OCI-LY7 (cell line): ENCODE results near the gene FOXJ1. TPM values are rescaled to one million over a fixed set of nuclear protein-coding genes. Genes with fewer than 3 reads are reported as not detected.

Experiments used
- BruUV-seq: library from RNA; stranded (reverse); fragments of 400-500 nt; replicated peaks from 2 replicates; lab custom pipeline; 2021; lab: Mats Ljungman, UMichigan
- CTCF ChIA-PET: fragments of 300-600 bp; sonication (Branson Sonifier 250); formaldehyde crosslinking; loops from one replicate; lab custom pipeline; 2022; ENCODE audit warnings: antibody characterized with exemption; ENCODE audit not compliant: unreplicated experiment; lab: Charles Lee
- POLR2A ChIA-PET: fragments of 300-600 bp; sonication (Branson Sonifier 250); formaldehyde crosslinking; loops from one replicate; lab custom pipeline; 2022; ENCODE audit warnings: antibody characterized with exemption; lab: Charles Lee
- DNase-seq: peaks from one replicate; pipeline ENCODE4 v3.0.0-alpha.2; 2015; ENCODE audit warnings: low spot score
- H2AFZ ChIP-seq: fragments of 200-600 bp; sonication (generic), shearing (Covaris generic); 2 replicates; pipeline ENCODE4 v1.6.1; 2014; ENCODE audit warnings: mild to moderate bottlenecking, antibody characterized with exemption, low read length, moderate library complexity
- H3K27ac ChIP-seq: fragments of 200-600 bp; sonication (generic); 2 replicates; pipeline ENCODE4 v1.5.1; 2014; ENCODE audit warnings: mixed run types, low read depth, mild to moderate bottlenecking, moderate library complexity, low read length, inconsistent platforms; ENCODE audit not compliant: poor library complexity, severe bottlenecking
- H3K36me3 ChIP-seq: fragments of 200-600 bp; sonication (generic); 2 replicates; pipeline ENCODE4 v1.6.1; 2014; ENCODE audit warnings: mild to moderate bottlenecking, antibody characterized with exemption, low read length, moderate library complexity, mixed read lengths; ENCODE audit not compliant: insufficient read depth
- H3K4me1 ChIP-seq: fragments of 200-600 bp; sonication (generic); 2 replicates; pipeline ENCODE4 v1.5.1; 2014; ENCODE audit warnings: mild to moderate bottlenecking, low read length; ENCODE audit not compliant: insufficient read depth, poor library complexity, severe bottlenecking
- H3K4me2 ChIP-seq: fragments of 200-600 bp; sonication (generic); 2 replicates; pipeline ENCODE4 v1.6.1; 2014; ENCODE audit warnings: mild to moderate bottlenecking, low read length
- H3K4me3 ChIP-seq: fragments of 200-600 bp; sonication (generic); 2 replicates; pipeline ENCODE4 v1.5.1; 2014; ENCODE audit warnings: mild to moderate bottlenecking, low read depth, low read length; ENCODE audit not compliant: poor library complexity, severe bottlenecking
- H3K79me2 ChIP-seq: fragments of 200-600 bp; sonication (generic); 2 replicates; pipeline ENCODE4 v1.6.1; 2016; ENCODE audit warnings: low read depth, mild to moderate bottlenecking, low read length, moderate library complexity, mixed read lengths; ENCODE audit not compliant: insufficient read depth
- H3K9me2 ChIP-seq: fragments of 200-600 bp; sonication (generic); 2 replicates; pipeline ENCODE4 v1.6.1; 2016; ENCODE audit warnings: mild to moderate bottlenecking, low read length, mixed read lengths; ENCODE audit not compliant: insufficient read depth
- H3K9me3 ChIP-seq: fragments of 200-600 bp; sonication (generic); 2 replicates; pipeline ENCODE4 v1.6.1; 2014; ENCODE audit warnings: mild to moderate bottlenecking, mixed run types, low read length, mixed read lengths
- H4K20me1 ChIP-seq: fragments of 200-600 bp; sonication (generic); 2 replicates; pipeline ENCODE4 v1.6.1; 2014; ENCODE audit warnings: mild to moderate bottlenecking, antibody characterized with exemption, low read length, moderate library complexity, mixed read lengths; ENCODE audit not compliant: insufficient read depth
- CTCF ChIP-seq: fragments of 200-600 bp; sonication (generic); conservative IDR thresholded peaks from 2 replicates; pipeline ENCODE4 v1.5.1; 2014; ENCODE audit warnings: mild to moderate bottlenecking, antibody characterized with exemption, low read length, moderate library complexity, mixed read lengths
- EZH2phosphoT487 ChIP-seq: fragments of 200-600 bp; sonication (generic); IDR thresholded peaks from 2 replicates; pipeline ENCODE4 v1.6.1; 2018; ENCODE audit warnings: low read depth, borderline replicate concordance, mild to moderate bottlenecking, mixed run types, antibody characterized with exemption, low read length, moderate library complexity, mixed read lengths
- intact Hi-C: fragments of 100-400 bp; cut with micrococcal nuclease; formaldehyde crosslinking; loops from one replicate; pipeline ENCODE4 v1.10.0; 2022; ENCODE audit not compliant: unreplicated experiment
- total RNA-seq, 2 experiments: library from RNA; depleted of rRNA in 1 of 2; stranded (reverse); fragments of >200 nt in 1 of 2; shearing (Covaris generic) in 1 of 2; gene quantifications; 2 replicates each; pipeline ENCODE4 v1.2.3, GENCODE V29; 2014 to 2022

Gene FOXJ1
- total RNA-seq, 2 experiments from 2014 or later, result not detected

GRCh38 chr17:76107509-76107908 is 33.5 kb downstream of the FOXJ1 start:
- Histone ChIP-seq H3K4me3 (no peak overlapping the region), H2AFZ (no peak overlapping the region), H3K9me2 (no peaks in the 10 kb centered on the region), H3K9me3 (no peaks in the 10 kb centered on the region), H3K4me1 (peaks cover 23% of the 10 kb centered on the region), H3K27ac (no peak overlapping the region), H3K79me2 (peaks cover 4% of the 10 kb centered on the region; the same call in 1 of the 2 replicates), H4K20me1 (no peaks in the 10 kb centered on the region), H3K36me3 (no peaks in the 10 kb centered on the region), H3K4me2 (no peak overlapping the region)
- CTCF ChIA-PET, result no interaction called here
- peak; percentile 74 for DNase-seq
- TF ChIP-seq CTCF, result peak; percentile 80
- no peak for TF ChIP-seq EZH2phosphoT487
- BruUV-seq, result no TSS peak
- POLR2A ChIA-PET, result interaction anchor here (0.6 to 0.7 kb wide), 2 partner anchors 49 to 316 kb away, joined by 3 to 5 read pairs; no protein-coding TSS in a partner anchor
- intact Hi-C loops, result loop anchor here (1.0 to 10.0 kb wide), 2 partner anchors 93 to 203 kb away; partner anchors contain the start of gene MRPL38

GRCh38 chr17:76106703-76107102 is 34.3 kb downstream of the FOXJ1 start:
- no TSS peak for BruUV-seq
- H3K4me1 ChIP-seq, result peaks cover 29% of the 10 kb centered on the region

More at GRCh38 chr17:76106703-76107102, 34.3 kb downstream of the FOXJ1 start:
- POLR2A ChIA-PET, result interaction anchor here (0.6 to 1.4 kb wide), 4 partner anchors 36 to 317 kb away, joined by 3 to 5 read pairs (median 3); no protein-coding TSS in a partner anchor
- no peak for DNase-seq
- H3K4me2 ChIP-seq, result peak overlapping the region; percentile 2; the same call in 1 of the 2 replicates
- intact Hi-C loops, result loop anchor here (1.0 to 10.0 kb wide), 2 partner anchors 92 to 202 kb away; partner anchors contain the start of gene MRPL38
- peaks cover 10% of the 10 kb centered on the region; the same call in 1 of the 2 replicates for H3K79me2 ChIP-seq
- peaks cover 5% of the 10 kb centered on the region for H3K36me3 ChIP-seq
- H2AFZ ChIP-seq, result peak overlapping the region; percentile 65
- H3K9me2 ChIP-seq, result no peaks in the 10 kb centered on the region
- no peaks in the 10 kb centered on the region for H3K9me3 ChIP-seq
- CTCF ChIA-PET, result interaction anchor here (1.2 to 1.5 kb wide), 2 partner anchors 76 to 93 kb away, joined by 4 to 7 read pairs; no protein-coding TSS in a partner anchor
- no peak for TF ChIP-seq EZH2phosphoT487
- no peak for TF ChIP-seq CTCF
- no peak overlapping the region for H3K4me3 ChIP-seq
- no peak overlapping the region for H3K27ac ChIP-seq
- H4K20me1 ChIP-seq, result no peaks in the 10 kb centered on the region
